LNCaP clone FGC (cell line): Measurements from ENCODE around the gene FAM20B.

Experiments
- DNase-seq: peaks from one replicate; pipeline ENCODE4 v3.0.0-alpha.2; 2011; ENCODE audit warnings: low read depth
- H3K4me3 ChIP-seq: 2 replicates; pipeline ENCODE4 v1.5.1; 2011; ENCODE audit warnings: mild to moderate bottlenecking, low read depth, low read length, control low read depth
- TF ChIP-seq, protein P1 (sequence below): IDR thresholded peaks from 2 replicates; pipeline ENCODE4 v1.5.1; 2012; ENCODE audit warnings: mild to moderate bottlenecking; ENCODE audit not compliant: control insufficient read depth, insufficient read depth; ENCODE audit errors: extremely low read depth

FAM20B gene

DNA sequence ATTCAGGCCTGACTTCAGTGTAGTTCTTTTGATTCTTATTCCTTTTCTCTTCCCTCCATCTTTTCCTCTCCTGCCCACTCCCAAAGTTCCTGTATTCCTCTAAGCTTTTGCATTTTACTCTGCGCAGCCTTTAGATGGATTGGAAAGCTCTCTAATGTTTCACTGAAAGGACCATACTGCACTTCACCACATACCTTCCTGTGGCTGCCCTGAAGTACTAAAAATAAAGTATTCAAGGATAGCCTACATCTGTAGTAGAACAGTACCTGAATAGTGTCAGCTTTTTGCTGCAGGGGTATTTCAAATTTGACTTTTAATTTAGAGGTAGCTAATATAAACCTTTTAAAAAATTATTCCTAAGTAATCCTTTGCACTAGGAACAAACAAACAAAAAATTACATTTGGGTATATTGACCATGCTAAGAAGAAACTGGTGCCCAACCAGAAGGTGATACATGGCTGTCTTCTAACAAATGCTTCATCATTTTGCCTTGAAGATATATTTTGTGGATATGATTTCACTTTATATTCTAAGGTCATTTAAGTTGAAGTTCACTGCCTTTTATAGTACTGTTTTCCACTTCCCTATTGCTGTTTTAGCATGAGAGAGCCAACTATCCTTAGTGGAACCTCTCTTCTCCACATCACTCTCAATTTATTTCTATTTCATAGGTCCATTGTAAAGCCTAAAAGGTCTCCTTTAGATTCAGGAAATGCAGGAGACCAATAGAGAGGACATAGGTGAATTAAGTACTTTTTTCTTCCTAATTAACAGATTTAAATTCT lies 22.8 kb downstream of the FAM20B start:
- no peak for DNase-seq
- H3K4me3 ChIP-seq: no peak overlapping the region
- TF ChIP-seq, protein P1, sequence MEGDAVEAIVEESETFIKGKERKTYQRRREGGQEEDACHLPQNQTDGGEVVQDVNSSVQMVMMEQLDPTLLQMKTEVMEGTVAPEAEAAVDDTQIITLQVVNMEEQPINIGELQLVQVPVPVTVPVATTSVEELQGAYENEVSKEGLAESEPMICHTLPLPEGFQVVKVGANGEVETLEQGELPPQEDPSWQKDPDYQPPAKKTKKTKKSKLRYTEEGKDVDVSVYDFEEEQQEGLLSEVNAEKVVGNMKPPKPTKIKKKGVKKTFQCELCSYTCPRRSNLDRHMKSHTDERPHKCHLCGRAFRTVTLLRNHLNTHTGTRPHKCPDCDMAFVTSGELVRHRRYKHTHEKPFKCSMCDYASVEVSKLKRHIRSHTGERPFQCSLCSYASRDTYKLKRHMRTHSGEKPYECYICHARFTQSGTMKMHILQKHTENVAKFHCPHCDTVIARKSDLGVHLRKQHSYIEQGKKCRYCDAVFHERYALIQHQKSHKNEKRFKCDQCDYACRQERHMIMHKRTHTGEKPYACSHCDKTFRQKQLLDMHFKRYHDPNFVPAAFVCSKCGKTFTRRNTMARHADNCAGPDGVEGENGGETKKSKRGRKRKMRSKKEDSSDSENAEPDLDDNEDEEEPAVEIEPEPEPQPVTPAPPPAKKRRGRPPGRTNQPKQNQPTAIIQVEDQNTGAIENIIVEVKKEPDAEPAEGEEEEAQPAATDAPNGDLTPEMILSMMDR: no peak

DNA sequence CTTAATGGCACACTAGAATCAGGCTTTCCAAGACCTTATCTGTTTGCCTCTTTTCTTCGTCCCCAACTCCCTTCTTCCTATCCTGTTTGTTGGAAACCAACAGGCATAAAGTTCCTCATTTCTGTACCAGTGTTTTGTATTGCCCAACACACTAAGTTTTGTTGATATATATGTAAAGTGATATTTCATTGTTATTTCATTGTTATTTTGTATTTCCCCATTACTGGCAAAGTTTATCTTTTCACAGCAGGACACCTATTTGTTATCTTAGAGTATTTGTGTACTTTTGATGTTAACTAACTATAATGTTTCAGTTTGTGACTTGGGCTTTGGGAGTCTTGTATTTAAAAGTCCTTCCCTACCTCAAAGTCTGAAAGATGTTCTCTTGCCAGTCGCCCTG lies 27.1 kb downstream of the FAM20B start:
- DNase-seq: no peak
- TF ChIP-seq, protein P1: no peak

DNA sequence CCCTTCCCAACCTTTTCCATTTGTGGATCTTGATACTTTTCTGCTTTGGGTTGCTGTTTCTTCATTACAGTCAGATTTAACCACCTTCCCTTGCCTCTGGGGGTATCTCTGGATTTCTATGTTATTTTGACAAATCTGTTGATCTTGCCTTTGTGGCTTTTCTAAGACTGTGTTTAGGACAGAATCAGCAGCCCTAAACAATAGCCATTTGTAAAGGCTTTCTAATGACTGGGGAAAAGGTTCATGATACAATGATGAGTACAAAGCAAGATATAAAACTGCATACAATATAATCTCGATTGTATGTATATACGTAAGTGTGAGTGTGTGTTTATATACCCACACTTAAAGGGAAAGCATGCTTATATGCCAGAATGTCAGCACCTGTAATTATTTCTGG lies 27.8 kb downstream of the FAM20B start:
- H3K4me3 ChIP-seq: no peak overlapping the region
- TF ChIP-seq, protein P1: no peak
- DNase-seq: no peak

More for the DNA sequence above, 27.1 kb downstream of the FAM20B start:
- H3K4me3 ChIP-seq: no peak overlapping the region

DNA sequence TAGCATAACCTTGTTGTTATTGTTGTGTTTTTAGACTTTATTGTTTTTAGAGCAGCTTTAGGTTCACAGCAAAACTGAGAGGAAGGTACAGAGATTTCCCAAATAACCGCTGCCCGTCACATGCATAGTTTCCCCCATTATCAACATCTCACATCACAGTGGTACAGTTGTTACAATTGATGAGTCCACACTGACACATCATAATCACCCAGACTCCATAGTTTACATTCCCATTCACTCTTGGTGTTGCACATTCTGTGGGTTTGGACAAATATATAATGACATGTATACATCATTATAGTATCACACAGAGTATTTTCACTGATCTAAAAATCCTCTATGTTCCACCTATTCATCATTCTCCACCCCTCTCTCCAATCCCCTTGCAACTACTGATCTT lies 30.2 kb downstream of the FAM20B start:
- H3K4me3 ChIP-seq: no peak overlapping the region
- DNase-seq: no peak

DNA sequence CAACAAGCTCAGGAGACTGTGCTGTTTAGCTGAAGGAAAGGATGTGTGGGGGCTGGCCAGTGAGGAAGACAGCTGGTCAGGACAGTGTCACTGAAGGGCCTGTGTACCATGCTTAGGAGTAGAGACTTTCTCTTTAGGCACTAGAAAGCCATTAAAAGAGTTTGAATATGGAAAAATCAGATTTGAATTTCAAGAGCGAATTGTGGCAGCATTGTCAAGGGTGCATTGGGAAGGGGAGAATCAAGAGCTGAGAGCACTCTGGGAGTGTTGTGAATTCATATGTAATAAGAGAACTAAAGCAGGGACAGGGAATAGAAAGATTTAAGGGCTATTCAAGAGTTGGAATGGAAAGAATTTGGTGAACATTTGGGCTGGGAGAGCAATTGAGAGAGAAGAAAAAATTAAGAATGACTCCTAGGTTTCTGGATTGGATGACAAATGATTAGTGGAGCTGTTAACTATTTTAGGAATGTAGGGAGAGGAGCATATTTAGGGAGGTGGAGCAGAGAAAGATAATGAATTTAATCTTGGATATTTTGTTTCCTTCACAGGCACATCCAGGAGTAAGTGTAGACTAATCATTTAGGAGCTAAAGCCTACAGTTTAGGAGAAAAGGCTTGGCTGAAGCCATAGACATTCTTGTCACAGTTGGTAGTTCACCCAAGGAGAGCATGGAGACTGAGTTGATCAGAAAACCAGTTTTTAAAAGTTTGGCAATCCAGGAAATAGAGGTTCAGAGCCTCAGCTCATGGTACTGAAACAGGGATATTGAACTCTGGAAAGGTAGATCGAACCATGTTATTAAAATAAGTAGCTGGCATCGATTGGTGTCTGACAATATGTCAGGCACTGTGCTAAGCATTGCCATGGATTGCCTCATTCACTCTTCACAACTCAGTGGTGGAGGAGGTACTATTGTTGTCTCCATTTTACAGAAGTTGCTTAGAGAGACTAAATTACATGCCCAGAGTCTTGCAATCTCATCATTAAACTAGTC lies 33.1 kb downstream of the FAM20B start:
- TF ChIP-seq, protein P1: no peak
- no peak overlapping the region for H3K4me3 ChIP-seq
- no peak for DNase-seq

More for the DNA sequence above, 30.2 kb downstream of the FAM20B start:
- TF ChIP-seq, protein P1: no peak

DNA sequence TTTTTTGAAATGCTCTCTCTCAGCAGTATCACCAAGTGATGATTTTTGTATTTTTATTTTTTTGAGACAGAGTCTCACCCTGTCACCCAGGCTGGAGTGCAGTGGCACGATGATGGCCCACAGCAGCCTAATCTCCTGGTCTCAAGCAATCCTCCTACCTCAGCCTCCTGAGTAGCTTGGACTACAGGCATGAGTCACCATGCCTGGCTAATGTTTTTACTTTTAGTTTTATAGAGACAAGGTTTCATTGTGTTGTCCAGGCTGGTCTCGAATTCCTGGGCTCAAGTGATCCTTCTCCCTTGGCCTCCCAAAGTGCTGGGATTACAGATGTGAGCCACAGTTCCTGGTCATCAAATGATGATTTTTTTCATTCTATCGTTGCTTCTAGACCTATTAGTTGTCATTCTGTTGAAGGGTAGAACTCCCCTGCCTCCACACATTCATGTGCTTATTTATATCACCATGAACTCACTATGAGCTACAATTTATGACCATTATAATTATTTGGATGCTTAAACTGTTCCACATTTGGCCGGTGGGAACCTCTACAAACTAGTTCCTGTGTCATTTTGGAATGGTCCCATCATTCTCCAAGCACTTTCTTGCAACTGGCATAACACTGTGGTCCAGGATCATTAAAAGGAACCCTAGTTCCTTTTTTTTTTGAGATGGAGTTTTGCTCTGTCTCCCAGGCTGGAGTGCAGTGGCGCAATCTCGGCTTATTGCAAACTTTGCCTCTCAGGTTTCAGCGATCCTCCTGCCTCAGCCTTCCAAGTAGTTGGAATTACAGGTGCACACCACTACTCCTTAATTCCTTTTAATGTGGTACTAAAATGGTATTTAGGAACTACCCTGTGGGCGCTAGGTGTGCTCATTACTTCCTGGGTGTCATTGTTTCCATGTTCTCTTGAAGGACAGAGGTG lies 35.9 kb downstream of the FAM20B start:
- H3K4me3 ChIP-seq: no peak overlapping the region
- TF ChIP-seq, protein P1: no peak
- DNase-seq: no peak
